Caco-2 (cell line): ENCODE measurements around the gene MRPL22. TPM values are rescaled to one million over a fixed set of nuclear protein-coding genes. Genes with fewer than 3 reads are reported as not detected.
"Not testable (repeated sequence)": the region's sequence is repeated elsewhere in the genome, so short reads cannot be mapped to it uniquely, and the experiment has no call there.

Experiments
- BruUV-seq: library from RNA; stranded (reverse); fragments of 400-500 nt; replicated peaks from 2 replicates; lab custom pipeline; 2021; lab: Mats Ljungman, UMichigan
- CTCF ChIA-PET: fragments of 300-600 bp; sonication (Branson Sonifier 250); formaldehyde crosslinking; loops from one replicate; lab custom pipeline; 2022; ENCODE audit warnings: antibody characterized with exemption; lab: Charles Lee
- POLR2A ChIA-PET: fragments of 300-600 bp; sonication (Branson Sonifier 250); formaldehyde crosslinking; loops from one replicate; lab custom pipeline; 2022; ENCODE audit warnings: antibody characterized with exemption; lab: Charles Lee
- DNase-seq, 2 experiments: peaks; one replicate each; pipeline versions ENCODE4 v3.0.0 to v3.0.0-alpha.2; 2020 to 2022
- H3K27me3 ChIP-seq: replicated peaks from 2 replicates; pipeline ENCODE4 v1.6.0; 2011; ENCODE audit warnings: low read length; ENCODE audit not compliant: control insufficient read depth, insufficient read depth
- H3K36me3 ChIP-seq: 2 replicates; pipeline ENCODE4 v1.5.1; 2011; ENCODE audit warnings: low read length; ENCODE audit not compliant: control insufficient read depth, insufficient read depth
- H3K4me1 ChIP-seq: fragments of 250-450 bp; sonication (Bioruptor Pico); 2 replicates; pipeline ENCODE4 v1.5.1; 2020; ENCODE audit warnings: mild to moderate bottlenecking
- H3K4me3 ChIP-seq: 2 replicates; pipeline ENCODE4 v1.5.1; 2011; ENCODE audit warnings: low read depth, mild to moderate bottlenecking, control low read depth, low read length
- H3K9me3 ChIP-seq: fragments of 250-450 bp; sonication (Bioruptor Pico); 2 replicates; pipeline ENCODE4 v1.5.1; 2020; ENCODE audit warnings: mild to moderate bottlenecking, moderate library complexity
- H3K27ac Mint-ChIP-seq: one replicate; pipeline ENCODE4 v1.8.0; 2022; ENCODE audit warnings: mixed read lengths; ENCODE audit not compliant: unreplicated experiment
- H3K27me3 Mint-ChIP-seq: one replicate; pipeline ENCODE4 v1.8.0; 2022; ENCODE audit warnings: mixed read lengths; ENCODE audit not compliant: insufficient read depth, unreplicated experiment
- H3K36me3 Mint-ChIP-seq: one replicate; pipeline ENCODE4 v1.8.0; 2022; ENCODE audit warnings: mild to moderate bottlenecking, mixed read lengths; ENCODE audit not compliant: insufficient read depth, unreplicated experiment
- H3K4me1 Mint-ChIP-seq: one replicate; pipeline ENCODE4 v1.8.0; 2022; ENCODE audit warnings: low read depth, mixed read lengths; ENCODE audit not compliant: unreplicated experiment
- H3K4me3 Mint-ChIP-seq: one replicate; pipeline ENCODE4 v1.8.0; 2022; ENCODE audit warnings: mild to moderate bottlenecking, moderate library complexity, mixed read lengths; ENCODE audit not compliant: unreplicated experiment
- H3K9me3 Mint-ChIP-seq: one replicate; pipeline ENCODE4 v1.8.0; 2022; ENCODE audit warnings: mixed read lengths; ENCODE audit not compliant: unreplicated experiment
- CTCF ChIP-seq, 2 experiments: fragments of 200-600 bp in 1 of 2; IDR thresholded peaks; 1 replicate in 1 of 2; 2 replicates in 1 of 2; pipeline versions ENCODE4 v1.5.1 to v1.8.0; 2011 to 2022; ENCODE audit warnings: antibody characterized with exemption in 1 of 2, control low read depth in 1 of 2, inconsistent platforms in 1 of 2, low read depth in 1 of 2, low read length in 1 of 2, mild to moderate bottlenecking in 1 of 2, moderate library complexity in 1 of 2; ENCODE audit not compliant: insufficient read depth in 1 of 2, severe bottlenecking in 1 of 2, unreplicated experiment in 1 of 2
- intact Hi-C: fragments of 100-400 bp; cut with micrococcal nuclease; formaldehyde crosslinking; loops from one replicate; pipeline ENCODE4 v1.10.0; 2022; ENCODE audit not compliant: unreplicated experiment
- total RNA-seq: library from RNA; stranded (reverse); gene quantifications from 2 replicates; pipeline ENCODE4 v1.2.3, GENCODE V29; 2022

Gene MRPL22
- total RNA-seq, 1 experiment from 2014 or later: 84.8 TPM

GRCh38 chr5:154999865-155000264 lies 59.0 kb downstream of the MRPL22 start:
- no peak for TF ChIP-seq CTCF (IDR thresholded peaks at IDR 0.05; ENCODE audit: insufficient read depth in 1 of 2, low read depth in 1 of 2, low read length in 1 of 2, severe bottlenecking in 1 of 2, unreplicated experiment in 1 of 2)
- Mint-ChIP-seq H3K36me3 (no peaks in the 10 kb centered on the region), H3K4me3 (no peak overlapping the region), H3K4me1 (no peaks in the 10 kb centered on the region), H3K27me3 (no peaks in the 10 kb centered on the region), H3K27ac (no peak overlapping the region), H3K9me3 (no peaks in the 10 kb centered on the region)
- H3K9me3 ChIP-seq: no peaks in the 10 kb centered on the region
- no peak overlapping the region for H3K4me3 ChIP-seq
- H3K36me3 ChIP-seq: no peaks in the 10 kb centered on the region
- DNase-seq: no peak
- POLR2A ChIA-PET: no interaction called here
- no TSS peak for BruUV-seq
- CTCF ChIA-PET: no interaction called here
- H3K27me3 ChIP-seq: no peaks in the 10 kb centered on the region
- H3K4me1 ChIP-seq: no peaks in the 10 kb centered on the region
- intact Hi-C loops: no loop called here

- H3K4me1 Mint-ChIP-seq: no peaks in the 10 kb centered on the region
- H3K27me3 Mint-ChIP-seq: no peaks in the 10 kb centered on the region
- POLR2A ChIA-PET: no interaction called here
- H3K4me1 ChIP-seq: no peaks in the 10 kb centered on the region
- no peak overlapping the region for H3K4me3 ChIP-seq
- no TSS peak for BruUV-seq
- CTCF ChIA-PET: no interaction called here
- no peak for DNase-seq
- no peak overlapping the region for H3K27ac Mint-ChIP-seq
- no peak for TF ChIP-seq CTCF (IDR thresholded peaks at IDR 0.05; ENCODE audit: insufficient read depth in 1 of 2, low read depth in 1 of 2, low read length in 1 of 2, severe bottlenecking in 1 of 2, unreplicated experiment in 1 of 2)
- H3K36me3 ChIP-seq: no peaks in the 10 kb centered on the region
- H3K36me3 Mint-ChIP-seq: no peaks in the 10 kb centered on the region
- H3K4me3 Mint-ChIP-seq: no peak overlapping the region
- no peaks in the 10 kb centered on the region for H3K9me3 ChIP-seq
- intact Hi-C loops: no loop called here
- H3K27me3 ChIP-seq: no peaks in the 10 kb centered on the region
- no peaks in the 10 kb centered on the region for H3K9me3 Mint-ChIP-seq
These were observed 60.6 kb downstream of the MRPL22 start for GRCh38 chr5:155001523-155001922.

- H3K9me3 ChIP-seq, H3K4me3 ChIP-seq, H3K36me3 ChIP-seq, CTCF ChIA-PET, H3K27me3 Mint-ChIP-seq, H3K27ac Mint-ChIP-seq, BruUV-seq, DNase-seq, H3K4me1 ChIP-seq, H3K36me3 Mint-ChIP-seq, H3K4me1 Mint-ChIP-seq, H3K27me3 ChIP-seq, H3K9me3 Mint-ChIP-seq, POLR2A ChIA-PET, H3K4me3 Mint-ChIP-seq, intact Hi-C loops: not testable (repeated sequence)
These were observed 61.8 kb downstream of the MRPL22 start for GRCh38 chr5:155002722-155003121.
